ENCODE measurements around the gene SNAP25. TPM values are rescaled to one million over a fixed set of nuclear protein-coding genes. Genes with fewer than 3 reads are reported as not detected.
A peak's percentile ranks its signal among the peaks of the same experiment; 100 is the strongest.

The SNAP25 gene
- total RNA-seq, 1 experiment from 2014 or later, result not detected

- no peaks in the 10 kb centered on the region for H3K9me3 ChIP-seq (ENCODE audit: low read length)
- DNase-seq, result no peak
- H3K9ac ChIP-seq (ENCODE audit: low read length), result no peak overlapping the region
- ATAC-seq, result no peak
- H3K4me2 ChIP-seq (ENCODE audit: low read length), result no peak overlapping the region
- no peaks in the 10 kb centered on the region for H3K79me2 ChIP-seq (ENCODE audit: low read length)
- ChIA-PET POLR2A (ENCODE audit: unreplicated experiment) (no interaction called here), CTCF (no interaction called here)
- no peaks in the 10 kb centered on the region for H3F3A ChIP-seq (ENCODE audit: low read length, unreplicated experiment)
- no peaks in the 10 kb centered on the region for H4K20me1 ChIP-seq (ENCODE audit: low read length)
- no TSS peak for BruUV-seq (replicated peaks)
- no peak overlapping the region for H3K27ac ChIP-seq (ENCODE audit: low read length)
- H3K27me3 ChIP-seq (ENCODE audit: low read length), result peaks cover 25% of the 10 kb centered on the region
- no peaks in the 10 kb centered on the region for H3K36me3 ChIP-seq (ENCODE audit: low read depth, low read length)
- TF ChIP-seq, protein P1, sequence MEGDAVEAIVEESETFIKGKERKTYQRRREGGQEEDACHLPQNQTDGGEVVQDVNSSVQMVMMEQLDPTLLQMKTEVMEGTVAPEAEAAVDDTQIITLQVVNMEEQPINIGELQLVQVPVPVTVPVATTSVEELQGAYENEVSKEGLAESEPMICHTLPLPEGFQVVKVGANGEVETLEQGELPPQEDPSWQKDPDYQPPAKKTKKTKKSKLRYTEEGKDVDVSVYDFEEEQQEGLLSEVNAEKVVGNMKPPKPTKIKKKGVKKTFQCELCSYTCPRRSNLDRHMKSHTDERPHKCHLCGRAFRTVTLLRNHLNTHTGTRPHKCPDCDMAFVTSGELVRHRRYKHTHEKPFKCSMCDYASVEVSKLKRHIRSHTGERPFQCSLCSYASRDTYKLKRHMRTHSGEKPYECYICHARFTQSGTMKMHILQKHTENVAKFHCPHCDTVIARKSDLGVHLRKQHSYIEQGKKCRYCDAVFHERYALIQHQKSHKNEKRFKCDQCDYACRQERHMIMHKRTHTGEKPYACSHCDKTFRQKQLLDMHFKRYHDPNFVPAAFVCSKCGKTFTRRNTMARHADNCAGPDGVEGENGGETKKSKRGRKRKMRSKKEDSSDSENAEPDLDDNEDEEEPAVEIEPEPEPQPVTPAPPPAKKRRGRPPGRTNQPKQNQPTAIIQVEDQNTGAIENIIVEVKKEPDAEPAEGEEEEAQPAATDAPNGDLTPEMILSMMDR (conservative IDR thresholded peaks at IDR 0.05; ENCODE audit: low read depth, low read length), result no peak
- TF ChIP-seq EZH2 (IDR thresholded peaks at IDR 0.05; ENCODE audit: low read length, unreplicated experiment), result no peak
- TF ChIP-seq EZH2phosphoT487 (IDR thresholded peaks at IDR 0.05; ENCODE audit: borderline replicate concordance, low read length), result no peak
- H3K4me3 ChIP-seq (ENCODE audit: low read length), result no peak overlapping the region
- H3K4me1 ChIP-seq (ENCODE audit: insufficient read depth, low read length), result no peaks in the 10 kb centered on the region
- intact Hi-C loops (cut with micrococcal nuclease), result no loop called here
- no peaks in the 10 kb centered on the region for H3K9me2 ChIP-seq (replicated peaks; ENCODE audit: low read length)
- H2AFZ ChIP-seq (ENCODE audit: low read length), result no peak overlapping the region
These were observed 37.9 kb upstream of the SNAP25 start for GRCh38 chr20:10180651-10181235.

DNA sequence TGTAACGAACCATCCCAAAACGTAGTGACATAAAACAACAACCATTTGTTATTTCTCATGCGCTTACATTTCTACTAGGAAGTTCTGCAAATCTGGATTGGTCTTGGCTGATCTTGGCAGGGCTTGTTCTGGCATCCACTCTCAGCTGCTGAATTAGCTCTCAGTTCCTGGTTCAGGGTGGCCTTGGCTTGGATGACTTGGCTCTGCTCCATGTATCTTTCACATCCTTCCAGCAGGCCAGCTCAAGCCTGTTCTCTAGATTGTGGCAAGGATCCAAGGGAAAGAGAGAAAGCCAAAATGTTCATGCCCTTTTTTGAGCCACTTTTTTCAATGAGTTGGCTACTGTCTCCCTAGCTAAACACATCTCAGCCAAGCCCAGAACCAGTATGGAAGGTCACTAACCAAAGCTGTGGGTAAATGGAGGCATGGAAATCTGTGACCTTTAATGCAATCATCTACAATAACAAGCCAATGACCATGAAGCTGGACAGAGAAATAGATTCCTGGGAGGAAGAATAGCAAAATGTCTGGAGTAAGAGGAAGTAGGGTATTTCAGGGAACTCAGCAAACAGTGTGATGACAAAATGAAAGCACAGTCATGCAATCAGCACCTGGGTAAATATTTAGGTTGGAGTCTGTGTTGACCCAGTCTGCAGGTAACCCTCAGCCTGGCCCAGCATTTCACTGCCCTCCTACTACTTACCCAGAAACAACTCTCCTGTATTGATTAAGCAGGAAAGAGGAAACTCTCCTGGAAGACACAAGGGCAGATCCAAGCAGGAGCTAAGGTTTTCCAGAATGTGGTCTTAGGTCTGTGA lies 32.7 kb upstream of the SNAP25 start:
- no peaks in the 10 kb centered on the region for H4K20me1 ChIP-seq (ENCODE audit: low read length)
- intact Hi-C loops (cut with micrococcal nuclease), result no loop called here
- no peak overlapping the region for H3K4me3 ChIP-seq (ENCODE audit: low read length)
- no peaks in the 10 kb centered on the region for H3K9me3 ChIP-seq (ENCODE audit: low read length)
- no peaks in the 10 kb centered on the region for H3K79me2 ChIP-seq (ENCODE audit: low read length)
- POLR2A ChIA-PET (ENCODE audit: unreplicated experiment), result no interaction called here
- H3K9me2 ChIP-seq (replicated peaks; ENCODE audit: low read length), result no peaks in the 10 kb centered on the region
- ATAC-seq (no peak), DNase-seq (peak; percentile 35)
- no TSS peak for BruUV-seq (replicated peaks)
- TF ChIP-seq, protein P1 (conservative IDR thresholded peaks at IDR 0.05; ENCODE audit: low read depth, low read length), result no peak
- TF ChIP-seq EZH2 (IDR thresholded peaks at IDR 0.05; ENCODE audit: low read length, unreplicated experiment) (no peak), EZH2phosphoT487 (IDR thresholded peaks at IDR 0.05; ENCODE audit: borderline replicate concordance, low read length) (no peak)
- H3K4me1 ChIP-seq (ENCODE audit: insufficient read depth, low read length), result no peaks in the 10 kb centered on the region
- H2AFZ ChIP-seq (ENCODE audit: low read length), result no peak overlapping the region
- H3K9ac ChIP-seq (ENCODE audit: low read length), result no peak overlapping the region
- no peak overlapping the region for H3K4me2 ChIP-seq (ENCODE audit: low read length)
- H3K36me3 ChIP-seq (ENCODE audit: low read depth, low read length), result no peaks in the 10 kb centered on the region
- 0 out of 2 replicates have a peak overlapping the region, but pooled peaks have one; percentile 13 for H3K27ac ChIP-seq (ENCODE audit: low read length)
- peaks cover 18% of the 10 kb centered on the region; the same call in 1 of the 2 replicates for H3K27me3 ChIP-seq (ENCODE audit: low read length)
- CTCF ChIA-PET, result no interaction called here
- no peaks in the 10 kb centered on the region for H3F3A ChIP-seq (ENCODE audit: low read length, unreplicated experiment)

GRCh38 chr20:10190456-10190855 lies 28.2 kb upstream of the SNAP25 start:
- no peaks in the 10 kb centered on the region for H3K4me1 ChIP-seq (ENCODE audit: insufficient read depth, low read length)
- H3K9ac ChIP-seq (ENCODE audit: low read length), result no peak overlapping the region
- H3K9me2 ChIP-seq (replicated peaks; ENCODE audit: low read length), result no peaks in the 10 kb centered on the region
- no peak for DNase-seq
- H3F3A ChIP-seq (ENCODE audit: low read length, unreplicated experiment), result no peaks in the 10 kb centered on the region
- CTCF ChIA-PET, result no interaction called here
- no peak overlapping the region for H3K4me3 ChIP-seq (ENCODE audit: low read length)
- intact Hi-C loops (cut with micrococcal nuclease), result no loop called here
- BruUV-seq (replicated peaks), result no TSS peak
- no peaks in the 10 kb centered on the region for H4K20me1 ChIP-seq (ENCODE audit: low read length)
- peaks cover 37% of the 10 kb centered on the region for H3K27me3 ChIP-seq (ENCODE audit: low read length)
- TF ChIP-seq, protein P1 (conservative IDR thresholded peaks at IDR 0.05; ENCODE audit: low read depth, low read length), result no peak
- no peak overlapping the region for H3K27ac ChIP-seq (ENCODE audit: low read length)
- POLR2A ChIA-PET (ENCODE audit: unreplicated experiment), result no interaction called here
- no peak for ATAC-seq
- H3K4me2 ChIP-seq (ENCODE audit: low read length), result no peak overlapping the region
- H3K36me3 ChIP-seq (ENCODE audit: low read depth, low read length), result no peaks in the 10 kb centered on the region
- no peaks in the 10 kb centered on the region for H3K9me3 ChIP-seq (ENCODE audit: low read length)
- H3K79me2 ChIP-seq (ENCODE audit: low read length), result no peaks in the 10 kb centered on the region
- H2AFZ ChIP-seq (ENCODE audit: low read length), result no peak overlapping the region
